Left kidney (tissue), 8 donors: Measurements from ENCODE around the gene PSG4. TPM values are rescaled to one million over a fixed set of nuclear protein-coding genes. Genes with fewer than 3 reads are reported as not detected.
"Not testable (repeated sequence)": the region's sequence is repeated elsewhere in the genome, so short reads cannot be mapped to it uniquely, and the experiment has no call there.

ENCODE experiments used
- DNase-seq: peaks from one replicate; pipeline ENCODE4 v3.0.0-alpha.2; 2013
- long read RNA-seq, 8 donors: transcript quantifications; one replicate each; lab custom pipeline, GENCODE V29; 2026
- polyA plus RNA-seq: library from polyadenylated mRNA; unstranded; fragments of 120-200 nt; gene quantifications from one replicate; pipeline ENCODE4 v1.2.1, GENCODE V29; 2013; ENCODE audit not compliant: insufficient read length

PSG4 gene
- 0.42 TPM for polyA plus RNA-seq
- long read RNA-seq, donor 1: 0 reads
- long read RNA-seq, donor 2: 0 reads
- long read RNA-seq, donor 3: 0 reads
- long read RNA-seq, donor 4: 0 reads
- long read RNA-seq, donor 5: 0 reads
- long read RNA-seq, donor 6: 0 reads
- long read RNA-seq, donor 7: 0 reads
- long read RNA-seq, donor 8: 0 reads

DNA sequence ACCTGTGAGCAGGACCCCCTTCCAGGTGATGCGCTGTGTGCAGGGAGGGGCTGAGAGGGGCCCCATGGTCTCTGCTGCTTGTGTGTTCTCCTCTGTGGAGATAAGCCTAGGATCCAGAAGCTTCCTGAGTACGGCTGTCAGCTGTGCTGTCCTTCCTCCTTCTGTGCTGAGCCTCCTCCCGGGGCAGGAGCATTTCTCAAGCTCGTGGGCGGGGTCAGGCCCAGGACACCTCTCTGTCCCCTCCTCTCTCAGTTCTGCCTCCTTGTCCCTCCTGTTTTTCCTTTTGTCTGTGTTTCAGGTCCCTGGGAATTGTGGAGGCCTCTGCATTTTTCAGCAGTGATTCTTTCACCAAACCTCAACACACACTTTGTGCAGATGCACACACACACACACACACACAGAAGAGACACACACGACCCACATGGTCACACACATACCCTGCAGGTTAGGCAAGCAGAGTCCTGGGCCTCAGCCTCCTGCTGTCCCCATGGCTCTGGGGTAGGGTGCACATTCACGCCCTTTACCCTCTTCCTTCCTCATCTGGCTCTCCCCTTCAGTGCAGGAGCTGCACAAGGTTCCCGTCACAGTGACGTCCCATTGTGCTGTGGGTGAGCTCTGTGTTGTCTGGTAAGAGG, at the start of gene PSG4:
Gene PSG4, minus strand, starts transcription at position 168 of the 635 bp plus-strand sequence. Its CDS starts 102 bp downstream, at position 66.
- not testable (repeated sequence) for DNase-seq

DNA sequence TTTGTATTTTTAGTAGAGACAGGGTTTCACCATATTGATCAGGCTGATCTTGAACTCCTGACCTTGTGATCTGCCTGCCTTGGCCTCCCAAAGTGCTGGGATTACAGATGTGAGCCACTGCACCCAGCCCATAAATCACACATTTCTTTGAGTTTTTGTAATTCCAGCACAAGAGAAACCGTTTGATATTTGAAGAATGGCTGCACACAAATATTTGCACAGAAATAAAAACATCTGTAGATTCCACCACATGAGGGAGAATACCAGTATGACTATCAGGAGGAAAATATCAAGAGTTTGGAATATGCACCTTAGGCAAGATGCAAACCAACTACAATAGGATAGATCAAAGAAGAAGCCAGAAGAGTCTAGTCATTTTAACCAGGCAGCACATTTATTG, 46.0 kb upstream of the PSG4 start:
- not testable (repeated sequence) for DNase-seq

DNA sequence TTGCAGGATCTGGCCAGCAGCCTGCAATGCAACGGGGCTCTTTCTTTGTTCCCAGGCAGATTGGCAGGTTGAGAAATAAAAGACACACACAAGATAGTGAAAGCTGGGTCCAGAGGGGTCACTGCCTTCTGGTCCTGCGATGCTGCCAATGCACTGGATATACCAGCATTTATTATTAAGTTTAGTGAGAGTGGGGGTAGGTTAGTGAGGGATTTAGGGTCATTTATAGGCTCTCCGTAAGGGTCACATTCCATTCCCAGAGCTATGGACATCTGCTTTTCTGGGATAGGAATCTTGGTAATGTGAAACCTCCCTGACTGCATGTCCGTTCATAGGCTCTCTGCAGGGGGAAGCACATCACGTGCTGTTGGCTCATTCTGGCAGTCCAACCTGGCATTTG, 44.9 kb upstream of the PSG4 start:
- not testable (repeated sequence) for DNase-seq

DNA sequence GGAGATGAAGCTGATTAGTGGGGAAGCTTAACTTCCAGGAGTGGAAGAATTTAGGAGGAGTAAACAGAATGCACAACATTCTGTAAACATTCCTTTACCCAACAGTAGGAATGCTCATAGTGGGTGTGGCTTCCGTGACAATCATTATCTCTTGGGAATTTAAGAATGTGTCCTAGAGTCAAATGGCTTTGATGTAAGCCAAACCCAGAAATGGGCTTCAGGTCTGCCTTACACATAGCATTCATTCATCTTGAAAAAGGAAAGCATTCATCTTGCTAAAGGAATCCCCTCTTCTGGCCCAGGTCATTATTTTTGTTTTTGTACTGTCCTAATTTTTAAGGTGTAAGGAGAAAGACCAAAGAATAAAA, 43.2 kb upstream of the PSG4 start:
- not testable (repeated sequence) for DNase-seq

DNA sequence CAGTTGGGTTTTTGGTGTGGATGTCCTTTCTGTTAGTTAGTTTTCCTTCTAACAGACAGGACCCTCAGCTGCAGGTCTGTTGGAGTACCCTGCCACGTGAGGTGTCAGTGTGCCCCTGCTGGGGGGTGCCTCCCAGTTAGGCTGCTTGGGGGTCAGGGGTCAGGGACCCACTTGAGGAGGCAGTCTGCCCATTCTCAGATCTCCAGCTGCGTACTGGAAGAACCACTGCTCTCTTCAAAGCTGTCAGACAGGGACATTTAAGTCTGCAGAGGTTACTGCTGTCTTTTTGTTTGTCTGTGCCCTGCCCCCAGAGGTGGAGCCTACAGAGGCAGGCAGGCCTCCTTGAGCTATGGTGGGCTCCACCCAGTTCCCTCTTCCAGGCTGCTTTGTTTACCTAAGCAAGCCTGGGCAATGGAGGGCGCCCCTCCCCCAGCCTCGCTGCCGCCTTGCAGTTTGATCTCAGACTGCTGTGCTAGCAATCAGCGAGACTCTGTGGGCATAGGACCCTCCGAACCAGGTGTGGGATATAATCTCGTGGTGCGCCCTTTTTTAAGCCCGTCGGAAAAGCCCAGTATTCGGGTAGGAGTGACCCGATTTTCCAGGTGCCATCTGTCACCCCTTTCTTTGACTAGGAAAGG, 41.9 kb upstream of the PSG4 start:
- not testable (repeated sequence) for DNase-seq

DNA sequence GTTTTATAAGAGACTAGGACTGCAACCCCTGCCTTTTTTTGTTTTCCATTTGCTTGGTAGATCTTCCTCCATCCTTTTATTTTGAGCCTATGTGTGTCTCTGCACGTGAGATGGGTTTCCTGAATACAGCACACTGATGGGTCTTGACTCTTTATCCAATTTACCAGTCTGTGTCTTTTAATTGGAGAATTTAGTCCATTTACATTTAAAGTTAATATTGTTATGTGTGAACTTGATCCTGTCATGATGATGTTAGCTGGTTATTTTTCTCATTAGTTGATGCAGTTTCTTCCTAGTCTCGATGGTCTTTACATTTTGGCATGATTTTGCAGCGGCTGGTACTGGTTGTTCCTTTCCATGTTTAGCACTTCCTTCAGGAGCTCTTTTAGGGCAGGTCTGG, 40.4 kb upstream of the PSG4 start:
- not testable (repeated sequence) for DNase-seq

DNA sequence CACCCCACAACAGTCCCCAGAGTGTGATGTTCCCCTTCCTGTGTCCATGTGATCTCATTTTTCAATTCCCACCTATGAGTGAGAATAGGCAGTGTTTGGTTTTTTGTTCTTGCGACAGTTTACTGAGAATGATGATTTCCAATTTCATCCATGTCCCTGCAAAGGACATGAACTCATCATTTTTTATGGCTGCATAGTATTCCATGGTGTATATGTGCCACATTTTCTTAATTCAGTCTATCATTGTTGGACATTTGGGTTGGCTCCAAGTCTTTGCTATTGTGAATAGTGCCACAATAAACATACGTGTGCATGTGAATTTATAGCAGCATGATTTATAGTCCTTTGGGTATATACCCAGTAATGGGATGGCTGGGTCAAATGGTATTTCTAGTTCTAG, 36.8 kb upstream of the PSG4 start:
- DNase-seq: not testable (repeated sequence)

DNA sequence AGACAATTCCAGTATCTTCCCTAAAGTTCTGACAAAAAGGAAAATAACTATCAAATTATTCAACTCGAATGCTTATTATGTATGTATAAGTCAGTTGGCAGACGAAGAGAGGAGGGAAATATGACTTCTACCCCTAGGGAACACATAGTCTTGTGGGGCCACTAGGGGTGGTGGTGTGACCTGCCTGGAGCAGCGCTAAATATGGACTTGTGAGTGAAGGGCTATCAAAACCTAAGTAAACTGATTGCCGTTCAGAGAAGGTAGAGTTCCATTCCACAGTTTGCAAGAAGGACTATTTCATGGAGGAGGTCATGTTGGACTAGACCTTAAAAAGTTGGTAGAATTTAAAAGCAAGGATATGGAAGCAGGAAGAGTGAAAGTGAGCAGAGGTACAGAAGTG, 32.8 kb upstream of the PSG4 start:
- DNase-seq: not testable (repeated sequence)

DNA sequence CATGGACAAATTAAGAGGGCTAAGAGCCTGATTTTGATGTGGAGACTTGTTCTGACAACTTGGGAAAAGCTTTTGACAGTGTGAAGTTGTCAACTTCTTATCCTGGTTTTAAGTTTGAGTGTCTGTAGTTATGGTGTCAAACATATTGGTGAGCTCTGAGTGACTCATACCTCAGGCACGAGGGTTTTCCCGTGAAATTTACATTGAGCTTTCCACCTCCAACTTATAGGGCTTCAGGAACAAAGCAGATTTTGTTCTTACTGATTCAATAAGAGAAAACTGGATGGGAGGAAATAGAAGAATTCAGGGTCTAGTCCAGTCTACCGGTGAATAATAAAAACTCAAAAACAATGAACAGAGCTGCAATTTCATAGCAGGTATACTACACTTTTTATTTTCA, 30.2 kb upstream of the PSG4 start:
- not testable (repeated sequence) for DNase-seq

DNA sequence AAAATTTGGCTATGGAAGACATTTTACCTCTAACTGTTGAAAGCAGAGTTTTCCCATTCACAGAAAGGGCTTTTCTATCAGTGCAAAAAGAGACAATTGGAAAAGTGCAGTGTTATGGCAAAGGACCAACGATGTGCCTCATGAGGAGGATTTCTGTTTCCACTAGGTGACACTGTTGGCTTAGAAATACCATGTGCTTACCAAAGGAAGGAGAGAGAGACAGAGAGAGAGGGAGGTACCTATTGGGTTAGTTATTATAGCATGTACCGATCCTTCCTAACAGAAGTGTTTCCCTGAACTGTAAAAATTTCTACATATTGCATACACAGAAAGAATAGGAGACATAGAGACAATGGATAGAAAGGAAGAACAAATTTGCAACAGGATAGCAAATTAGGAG, 23.9 kb upstream of the PSG4 start:
- no peak for DNase-seq

DNA sequence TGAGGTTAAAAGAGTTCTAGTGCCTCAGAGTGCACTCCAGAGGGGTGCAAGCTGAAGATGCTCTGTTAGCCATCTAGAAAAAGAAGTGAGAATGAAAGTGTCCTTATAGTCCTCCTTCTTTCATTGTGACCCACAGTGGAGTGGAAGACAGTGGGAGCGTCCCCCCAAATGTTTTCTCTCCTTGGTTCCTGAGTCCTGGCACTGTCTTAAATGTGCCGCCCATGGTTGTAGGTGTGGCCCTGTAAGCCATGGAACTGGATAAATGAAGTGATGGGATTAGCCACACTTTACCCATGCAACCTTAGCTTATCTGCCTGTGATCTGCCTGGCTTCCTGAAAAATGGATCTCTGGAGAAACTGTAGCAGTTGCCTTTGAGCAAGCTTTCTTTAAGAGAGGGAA, 23.3 kb upstream of the PSG4 start:
- DNase-seq: peak; percentile 0

DNA sequence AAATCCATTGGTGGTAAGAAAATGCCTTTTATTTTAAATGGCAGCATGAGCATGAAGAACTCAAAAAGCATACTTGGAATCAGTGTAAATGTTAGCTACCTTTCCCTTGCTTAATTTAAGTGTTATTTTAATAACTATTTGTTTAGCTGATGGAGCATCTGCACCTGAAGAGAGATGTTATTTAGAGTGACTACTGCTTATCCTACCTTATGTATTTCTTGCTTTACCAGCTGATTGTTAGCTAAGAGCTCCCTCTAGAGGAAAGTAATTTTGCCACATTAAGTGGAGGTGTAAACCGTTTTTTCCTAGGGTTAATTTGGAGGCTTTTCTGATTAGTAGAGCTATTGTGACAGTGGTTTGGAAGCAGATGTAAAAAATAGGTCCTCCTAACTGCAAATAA, 21.5 kb upstream of the PSG4 start:
- DNase-seq: not testable (repeated sequence)

DNA sequence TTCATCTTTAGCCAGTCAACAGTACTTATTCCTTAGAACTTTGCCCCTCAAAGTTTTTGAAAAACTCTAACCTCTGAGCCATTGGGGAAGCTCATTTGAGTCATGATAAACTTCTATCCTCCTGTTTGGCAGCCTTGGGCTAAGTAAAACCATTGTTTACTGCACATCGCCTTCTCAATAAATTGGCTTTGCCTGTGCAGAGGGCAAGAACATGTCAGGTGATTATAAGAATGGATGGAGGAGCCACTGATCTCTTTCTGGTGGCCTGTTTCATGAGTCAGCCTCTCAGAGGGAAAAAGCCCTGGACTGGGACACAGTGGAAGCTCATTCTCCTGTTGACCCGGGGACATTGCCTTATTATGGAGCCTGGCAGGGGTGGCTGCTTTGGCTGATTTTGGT, 19.4 kb upstream of the PSG4 start:
- no peak for DNase-seq

DNA sequence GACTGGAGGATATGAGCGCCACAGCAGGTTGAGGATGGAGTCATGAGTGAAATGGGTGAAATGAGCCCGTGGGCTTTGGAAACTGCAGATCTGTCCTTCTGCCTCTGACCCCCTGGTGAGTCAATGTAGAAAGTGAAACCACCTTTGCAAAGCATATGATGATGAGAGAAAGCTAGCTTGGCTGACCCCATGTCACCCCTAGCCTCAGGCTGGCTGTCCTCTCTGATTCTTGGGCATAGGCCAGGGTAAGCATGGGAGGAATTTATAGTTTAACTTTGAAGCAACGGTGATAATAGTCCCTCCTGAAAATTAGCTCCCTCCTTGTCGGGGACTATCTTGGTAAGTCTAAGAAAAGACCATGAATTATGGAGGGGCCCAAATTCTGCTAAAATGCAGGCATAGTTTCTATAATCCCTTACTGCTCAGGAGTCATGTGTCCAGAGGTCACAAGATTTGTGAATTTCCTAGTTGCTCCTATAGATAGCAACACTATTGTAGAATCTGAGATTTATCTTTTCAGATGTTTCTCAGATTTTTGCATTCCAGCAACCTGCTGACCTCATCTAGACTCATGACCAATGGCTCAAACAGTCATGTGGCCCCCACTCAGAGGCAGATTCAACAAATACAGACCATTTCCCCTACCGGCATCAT, 18.9 kb upstream of the PSG4 start:
- DNase-seq: not testable (repeated sequence)

DNA sequence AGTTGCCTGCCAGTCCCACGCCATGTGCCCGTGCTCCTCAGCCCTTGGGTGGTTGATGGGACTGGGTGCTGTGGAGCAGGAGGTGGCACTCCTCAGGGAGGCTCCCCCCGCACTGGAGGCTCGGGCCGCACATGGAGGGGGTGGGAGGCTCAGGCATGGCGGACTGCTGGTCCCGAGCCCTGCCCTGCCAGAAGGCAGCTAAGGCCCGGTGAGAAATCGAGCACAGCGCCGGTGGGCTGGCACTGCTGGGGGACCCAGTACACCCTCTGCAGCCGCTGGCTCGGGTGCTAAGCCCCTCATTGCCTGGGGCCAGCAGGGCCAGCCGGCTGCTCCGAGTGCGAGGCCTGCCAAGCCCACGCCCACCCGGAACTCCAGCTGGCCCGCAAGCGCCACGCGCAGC, 16.5 kb upstream of the PSG4 start:
- not testable (repeated sequence) for DNase-seq

DNA sequence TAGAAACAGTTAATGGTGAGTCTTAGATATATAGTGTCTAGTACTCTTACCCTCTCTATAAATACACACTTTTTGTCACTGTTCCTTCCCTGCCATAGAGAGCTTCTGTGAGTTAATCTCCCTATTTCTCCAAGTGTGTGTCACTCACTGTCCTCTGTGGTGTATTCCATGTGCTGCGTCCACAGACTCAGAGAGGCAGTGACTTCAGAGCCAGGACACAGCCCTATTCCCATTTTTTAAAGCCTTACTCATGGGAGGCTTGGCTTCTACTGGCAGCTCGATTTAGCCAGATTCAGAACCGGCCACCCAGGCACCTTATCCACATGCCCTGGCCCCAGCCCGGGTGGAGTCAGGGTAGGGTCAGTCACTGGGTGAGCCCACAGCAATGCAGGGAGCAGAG, 13.7 kb upstream of the PSG4 start:
- not testable (repeated sequence) for DNase-seq

DNA sequence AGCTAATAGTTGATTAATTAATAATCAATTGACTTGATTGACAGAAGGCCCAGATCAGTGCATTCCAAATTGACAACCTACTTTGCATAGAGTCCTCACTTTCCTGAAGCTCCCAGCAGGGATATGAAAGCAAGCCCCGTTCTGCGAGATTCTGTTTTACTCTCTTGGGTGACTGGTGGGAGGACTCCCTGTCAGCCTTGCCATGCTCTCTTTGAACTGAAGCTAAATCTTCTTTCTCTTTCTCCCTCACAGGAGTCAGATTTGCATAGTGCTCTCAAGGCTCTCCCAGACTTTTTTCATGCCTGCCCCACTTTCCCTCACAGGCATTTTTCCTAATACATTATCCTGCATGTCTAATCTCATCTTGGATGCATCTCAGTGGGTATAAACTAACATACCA, 10.4 kb upstream of the PSG4 start:
- not testable (repeated sequence) for DNase-seq

DNA sequence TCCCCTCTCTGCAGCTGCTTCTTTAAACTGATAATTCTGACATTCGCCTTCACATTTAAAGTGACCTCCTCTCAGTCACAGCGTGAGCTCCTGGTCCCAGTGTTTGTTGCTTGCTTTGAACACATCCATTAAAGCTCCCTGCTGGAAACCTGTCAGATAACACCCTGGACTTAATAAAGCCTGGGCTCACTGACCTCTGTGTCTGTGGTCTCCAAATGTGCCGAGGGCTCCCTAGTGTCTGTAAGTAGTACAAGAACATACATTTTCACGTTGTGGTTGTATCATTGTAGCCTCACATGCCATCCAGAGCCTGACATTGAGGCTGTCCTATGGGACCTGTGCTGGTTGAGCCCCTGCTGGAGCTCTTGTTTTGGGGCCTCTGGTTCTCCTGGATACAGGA, 2.6 kb upstream of the PSG4 start:
- no peak for DNase-seq

DNA sequence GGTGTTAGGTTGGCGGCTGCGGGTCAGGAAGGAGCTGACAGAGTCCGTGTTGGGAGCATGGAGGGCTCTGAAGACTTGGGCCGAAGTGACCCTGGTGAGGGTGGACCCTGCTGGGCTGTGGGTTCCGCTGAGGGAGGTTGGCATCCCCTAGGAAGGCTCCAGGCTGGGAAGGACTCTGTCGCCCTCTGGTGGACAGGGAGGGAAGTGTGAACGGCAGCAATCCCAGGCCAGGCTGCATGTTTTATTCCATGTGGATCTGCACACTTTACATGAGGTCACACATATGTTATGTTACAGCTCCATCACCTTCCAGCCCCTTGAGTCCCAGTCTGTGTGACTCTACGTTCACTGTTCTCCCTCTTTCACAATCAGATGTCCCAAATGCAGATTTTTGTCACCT, 1.7 kb upstream of the PSG4 start:
- not testable (repeated sequence) for DNase-seq

DNA sequence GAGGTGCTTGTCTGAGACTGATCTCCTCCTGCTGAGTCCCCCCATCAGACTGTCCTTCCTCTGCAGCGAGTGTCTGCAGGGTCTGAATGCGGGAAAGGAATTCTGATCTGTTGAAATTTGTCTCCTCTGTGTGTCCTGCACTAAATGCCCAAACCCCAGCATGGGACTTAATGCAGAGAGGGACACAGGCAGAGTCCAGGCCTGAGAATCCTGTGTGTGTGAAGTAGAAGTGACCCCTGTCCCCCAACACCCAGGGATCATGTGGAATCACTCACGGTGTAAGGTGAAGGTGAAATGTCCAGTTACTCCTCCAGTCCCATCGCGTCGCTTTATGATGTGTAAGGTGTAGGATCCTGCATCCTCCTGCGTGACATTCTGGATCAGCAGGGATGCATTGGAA, 1.8 kb downstream of the PSG4 start:
- DNase-seq: not testable (repeated sequence)

DNA sequence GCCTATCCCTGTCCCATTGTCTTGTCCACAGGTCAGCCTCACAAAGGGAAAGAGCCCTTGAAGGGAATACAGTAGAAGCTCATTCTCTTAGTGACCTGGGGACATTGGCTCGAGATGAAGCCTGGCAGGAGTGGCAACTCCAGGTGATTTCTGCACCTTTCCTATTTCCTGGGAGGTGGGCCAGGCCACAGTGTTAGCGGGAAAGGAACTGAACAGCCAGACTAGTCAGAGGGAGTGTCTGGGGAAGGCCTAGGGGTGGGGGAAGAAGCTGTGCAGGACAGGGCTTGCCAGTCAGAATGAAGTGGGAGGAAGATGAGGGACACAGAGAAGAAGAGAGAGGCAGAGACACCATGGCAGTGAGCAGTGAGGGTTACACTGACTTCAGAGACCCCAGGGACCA, 3.5 kb downstream of the PSG4 start:
- DNase-seq: not testable (repeated sequence)

DNA sequence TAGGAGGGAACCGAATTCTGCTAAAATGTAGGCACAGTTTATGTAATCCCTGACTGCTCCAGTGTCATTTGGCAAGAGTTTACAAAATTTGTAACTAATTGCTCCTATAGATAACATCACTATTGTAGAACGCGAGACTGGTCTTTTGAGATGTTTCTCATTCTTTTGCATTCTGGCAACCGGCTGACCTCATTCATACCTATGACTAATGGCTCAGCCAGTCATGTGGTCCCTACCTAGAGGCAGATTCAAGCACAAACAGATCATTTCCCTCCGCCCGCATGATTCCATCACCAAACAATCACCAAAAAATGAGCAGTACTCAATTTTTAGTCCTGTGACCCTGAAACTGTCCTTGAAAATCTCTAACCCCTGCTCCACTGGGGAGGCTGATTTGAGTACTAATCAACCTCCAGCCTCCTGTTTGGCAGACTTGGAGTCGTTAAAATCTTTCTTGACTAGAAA, 4.1 kb downstream of the PSG4 start:
- not testable (repeated sequence) for DNase-seq
